ENCODE data around the gene DLGAP4.

The DLGAP4 gene

GRCh38 chr20:36271639-36272546, 34.2 kb upstream of the DLGAP4 start:
- Mint-ChIP-seq H3K9me3 (no peaks in the 10 kb centered on the region), H3K4me1 (no peaks in the 10 kb centered on the region), H3K4me3 (no peak overlapping the region), H3K27ac (no peak overlapping the region), H3K36me3 (no peaks in the 10 kb centered on the region)
- no peak for ATAC-seq
- DNase-seq (ENCODE audit: low spot score in 2 of 2) = no peak

GRCh38 chr20:36272547-36273220, 33.5 kb upstream of the DLGAP4 start:
- H3K36me3 Mint-ChIP-seq = no peaks in the 10 kb centered on the region
- no peak overlapping the region for H3K27ac Mint-ChIP-seq
- DNase-seq (ENCODE audit: low spot score in 2 of 2) (no peak), ATAC-seq (no peak)
- H3K9me3 Mint-ChIP-seq = no peaks in the 10 kb centered on the region
- no peaks in the 10 kb centered on the region for H3K4me1 Mint-ChIP-seq
- H3K4me3 Mint-ChIP-seq = no peak overlapping the region

- Mint-ChIP-seq H3K9me3 (no peaks in the 10 kb centered on the region), H3K27ac (no peak overlapping the region), H3K4me3 (no peak overlapping the region), H3K36me3 (no peaks in the 10 kb centered on the region), H3K4me1 (no peaks in the 10 kb centered on the region)
- ATAC-seq (peak; percentile 25), DNase-seq (ENCODE audit: low spot score in 2 of 2) (no peak)
These were observed 32.5 kb upstream of the DLGAP4 start for GRCh38 chr20:36273414-36274180.

- no peaks in the 10 kb centered on the region for H3K4me1 Mint-ChIP-seq
- H3K9me3 Mint-ChIP-seq = no peaks in the 10 kb centered on the region
- no peak overlapping the region for H3K4me3 Mint-ChIP-seq
- H3K36me3 Mint-ChIP-seq = no peaks in the 10 kb centered on the region
- peak; percentile 6 for ATAC-seq
- no peak for DNase-seq (ENCODE audit: low spot score in 2 of 2)
- H3K27ac Mint-ChIP-seq = no peak overlapping the region
These were observed 31.8 kb upstream of the DLGAP4 start for GRCh38 chr20:36274181-36274841.

- H3K9me3 Mint-ChIP-seq = no peaks in the 10 kb centered on the region
- DNase-seq (ENCODE audit: low spot score in 2 of 2) (no peak), ATAC-seq (no peak)
- no peak overlapping the region for H3K27ac Mint-ChIP-seq
- H3K36me3 Mint-ChIP-seq = no peaks in the 10 kb centered on the region
- no peaks in the 10 kb centered on the region for H3K4me1 Mint-ChIP-seq
- H3K4me3 Mint-ChIP-seq = no peak overlapping the region
These were observed 31.1 kb upstream of the DLGAP4 start for GRCh38 chr20:36275011-36275410.

- H3K36me3 Mint-ChIP-seq = no peaks in the 10 kb centered on the region
- no peak overlapping the region for H3K27ac Mint-ChIP-seq
- no peak for DNase-seq (ENCODE audit: low spot score in 2 of 2)
- H3K4me1 Mint-ChIP-seq = no peaks in the 10 kb centered on the region
- H3K9me3 Mint-ChIP-seq = no peaks in the 10 kb centered on the region
- no peak for ATAC-seq
- H3K4me3 Mint-ChIP-seq = no peak overlapping the region
These were observed 30.5 kb upstream of the DLGAP4 start for GRCh38 chr20:36275441-36276189.

- DNase-seq (ENCODE audit: low spot score in 2 of 2) = no peak
- Mint-ChIP-seq H3K36me3 (no peaks in the 10 kb centered on the region), H3K4me3 (no peak overlapping the region), H3K4me1 (no peaks in the 10 kb centered on the region), H3K9me3 (no peaks in the 10 kb centered on the region), H3K27ac (no peak overlapping the region)
- no peak for ATAC-seq
These were observed 28.6 kb upstream of the DLGAP4 start for GRCh38 chr20:36277546-36277945.

- Mint-ChIP-seq H3K36me3 (no peaks in the 10 kb centered on the region), H3K27ac (no peak overlapping the region), H3K4me1 (no peaks in the 10 kb centered on the region), H3K9me3 (no peaks in the 10 kb centered on the region), H3K4me3 (no peak overlapping the region)
- no peak for DNase-seq (ENCODE audit: low spot score in 2 of 2)
- no peak for ATAC-seq
These were observed 26.8 kb upstream of the DLGAP4 start for GRCh38 chr20:36279362-36279761.

- no peaks in the 10 kb centered on the region for H3K4me1 Mint-ChIP-seq
- ATAC-seq (no peak), DNase-seq (ENCODE audit: low spot score in 2 of 2) (no peak)
- no peak overlapping the region for H3K27ac Mint-ChIP-seq
- no peaks in the 10 kb centered on the region for H3K36me3 Mint-ChIP-seq
- H3K9me3 Mint-ChIP-seq = no peaks in the 10 kb centered on the region
- no peak overlapping the region for H3K4me3 Mint-ChIP-seq
These were observed 26.4 kb upstream of the DLGAP4 start for GRCh38 chr20:36279776-36280175.

- no peak for ATAC-seq
- Mint-ChIP-seq H3K4me1 (no peaks in the 10 kb centered on the region), H3K27ac (no peak overlapping the region), H3K9me3 (no peaks in the 10 kb centered on the region), H3K36me3 (no peaks in the 10 kb centered on the region), H3K4me3 (no peak overlapping the region)
- no peak for DNase-seq (ENCODE audit: low spot score in 2 of 2)
These were observed 24.3 kb upstream of the DLGAP4 start for GRCh38 chr20:36281785-36282380.

GRCh38 chr20:36284751-36285150, 21.4 kb upstream of the DLGAP4 start:
- H3K9me3 Mint-ChIP-seq = no peaks in the 10 kb centered on the region
- no peaks in the 10 kb centered on the region for H3K4me1 Mint-ChIP-seq
- no peaks in the 10 kb centered on the region for H3K36me3 Mint-ChIP-seq
- ATAC-seq = no peak
- no peak overlapping the region for H3K4me3 Mint-ChIP-seq
- H3K27ac Mint-ChIP-seq = no peak overlapping the region
- DNase-seq (ENCODE audit: low spot score in 2 of 2) = no peak

GRCh38 chr20:36285746-36286447, 20.2 kb upstream of the DLGAP4 start:
- Mint-ChIP-seq H3K4me3 (no peak overlapping the region), H3K36me3 (no peaks in the 10 kb centered on the region), H3K27ac (no peak overlapping the region), H3K4me1 (no peaks in the 10 kb centered on the region), H3K9me3 (no peaks in the 10 kb centered on the region)
- no peak for ATAC-seq
- DNase-seq (ENCODE audit: low spot score in 2 of 2) = no peak

GRCh38 chr20:36297656-36298055, 8.5 kb upstream of the DLGAP4 start:
- Mint-ChIP-seq H3K4me3 (no peak overlapping the region), H3K36me3 (no peaks in the 10 kb centered on the region), H3K4me1 (no peaks in the 10 kb centered on the region), H3K27ac (no peak overlapping the region), H3K9me3 (no peaks in the 10 kb centered on the region)
- no peak for DNase-seq (ENCODE audit: low spot score in 2 of 2)
- no peak for ATAC-seq

GRCh38 chr20:36298061-36298460, 8.1 kb upstream of the DLGAP4 start:
- H3K27ac Mint-ChIP-seq = no peak overlapping the region
- DNase-seq (ENCODE audit: low spot score in 2 of 2) (no peak), ATAC-seq (no peak)
- no peaks in the 10 kb centered on the region for H3K4me1 Mint-ChIP-seq
- H3K9me3 Mint-ChIP-seq = no peaks in the 10 kb centered on the region
- H3K36me3 Mint-ChIP-seq = no peaks in the 10 kb centered on the region
- H3K4me3 Mint-ChIP-seq = no peak overlapping the region

Data from stimulated activated effector memory CD8-positive, alpha-beta T cell treated with anti-CD3 and anti-CD28 coated beads, Interleukin-12 subunit alpha, Interleukin-12 subunit beta, amount 100 ng/mL, for 72 hours (primary cell).